C4-2B (cell line): ENCODE results near the gene OR8B2.
"Not testable (repeated sequence)": the region's sequence is repeated elsewhere in the genome, so short reads cannot be mapped to it uniquely, and the experiment has no call there.

Experiments used
- CTCF ChIP-seq: fragments of 450-650 bp; conservative IDR thresholded peaks from 2 replicates; pipeline ENCODE4 v1.5.1; 2017; ENCODE audit warnings: mild to moderate bottlenecking
- ZFX ChIP-seq: fragments of 450-650 bp; IDR thresholded peaks from 2 replicates; pipeline ENCODE4 v1.6.1; 2017

GRCh38 chr11:124382857-124383256, 1.4 kb downstream of the OR8B2 start:
- TF ChIP-seq CTCF, ZFX: not testable (repeated sequence)
